ENCODE measurements around the gene BCL2L13. TPM values are rescaled to one million over a fixed set of nuclear protein-coding genes. Genes with fewer than 3 reads are reported as not detected.

The BCL2L13 gene
- polyA plus RNA-seq, 3 donors = 20.2 to 67.8 (median 53.0) TPM

DNA sequence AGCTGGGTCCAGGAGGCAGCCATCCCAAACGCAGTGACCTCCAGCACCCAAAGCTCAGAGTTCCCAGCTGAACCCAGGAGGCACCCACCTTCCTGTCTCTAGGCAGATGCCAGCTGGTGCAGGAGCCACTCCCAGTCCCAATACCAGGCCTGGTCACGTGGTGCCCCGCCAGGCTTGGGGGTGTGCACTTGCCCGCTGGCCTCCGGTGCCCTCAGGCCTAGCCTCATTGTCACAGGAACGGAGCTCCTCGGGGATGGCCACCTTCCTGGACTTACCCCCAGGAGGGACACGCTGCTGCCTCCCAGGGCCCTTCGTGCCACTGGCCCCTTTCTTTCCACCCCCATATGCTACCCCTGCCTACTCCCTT, 131.1 kb downstream of the BCL2L13 start:
- H4K20me1 ChIP-seq (ENCODE audit: insufficient read depth, low read length) = peaks cover 81% of the 10 kb centered on the region

GRCh38 chr22:17770180-17771077, 131.9 kb downstream of the BCL2L13 start:
- peak overlapping the region; percentile 97 for H3K9ac ChIP-seq (ENCODE audit: insufficient read depth, low read length, poor library complexity, severe bottlenecking)
- peaks cover 67% of the 10 kb centered on the region for H3K4me1 Mint-ChIP-seq
- TF ChIP-seq, protein P1, sequence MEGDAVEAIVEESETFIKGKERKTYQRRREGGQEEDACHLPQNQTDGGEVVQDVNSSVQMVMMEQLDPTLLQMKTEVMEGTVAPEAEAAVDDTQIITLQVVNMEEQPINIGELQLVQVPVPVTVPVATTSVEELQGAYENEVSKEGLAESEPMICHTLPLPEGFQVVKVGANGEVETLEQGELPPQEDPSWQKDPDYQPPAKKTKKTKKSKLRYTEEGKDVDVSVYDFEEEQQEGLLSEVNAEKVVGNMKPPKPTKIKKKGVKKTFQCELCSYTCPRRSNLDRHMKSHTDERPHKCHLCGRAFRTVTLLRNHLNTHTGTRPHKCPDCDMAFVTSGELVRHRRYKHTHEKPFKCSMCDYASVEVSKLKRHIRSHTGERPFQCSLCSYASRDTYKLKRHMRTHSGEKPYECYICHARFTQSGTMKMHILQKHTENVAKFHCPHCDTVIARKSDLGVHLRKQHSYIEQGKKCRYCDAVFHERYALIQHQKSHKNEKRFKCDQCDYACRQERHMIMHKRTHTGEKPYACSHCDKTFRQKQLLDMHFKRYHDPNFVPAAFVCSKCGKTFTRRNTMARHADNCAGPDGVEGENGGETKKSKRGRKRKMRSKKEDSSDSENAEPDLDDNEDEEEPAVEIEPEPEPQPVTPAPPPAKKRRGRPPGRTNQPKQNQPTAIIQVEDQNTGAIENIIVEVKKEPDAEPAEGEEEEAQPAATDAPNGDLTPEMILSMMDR (IDR thresholded peaks at IDR 0.05) = no peak
- H3K4me2 ChIP-seq (replicated peaks; ENCODE audit: extremely low read depth, low read length, poor library complexity, severe bottlenecking) = peak overlapping the region; percentile 97
- H3K36me3 ChIP-seq (replicated peaks in 1 of 2; ENCODE audit: control insufficient read depth in 1 of 2, insufficient read depth in 2 of 2, low read length in 2 of 2) = peaks cover 0 to 2% of the 10 kb centered on the region in 2 donors
- peak in 1 of 3 donors; percentile 51 for DNase-seq
- intact Hi-C loops (cut with micrococcal nuclease) = loop anchor here (5.0 to 10.0 kb wide), 3 partner anchors 83 to 666 kb away; no protein-coding TSS in a partner anchor
- no peaks in the 10 kb centered on the region for H3K27me3 Mint-ChIP-seq (ENCODE audit: low read depth in 3 of 3)
- H3K4me3 Mint-ChIP-seq = peak overlapping the region; percentile 51 to 79
- no peak overlapping the region for H2AFZ ChIP-seq (ENCODE audit: insufficient read depth, low read depth, low read length, poor library complexity, severe bottlenecking)
- H4K20me1 ChIP-seq (ENCODE audit: insufficient read depth, low read length) = peaks cover 73% of the 10 kb centered on the region
- H3K79me2 ChIP-seq (ENCODE audit: insufficient read depth, low read length) = peaks cover 95% of the 10 kb centered on the region
- H3K36me3 Mint-ChIP-seq = peaks cover 13 to 46% of the 10 kb centered on the region in 2 donors
- H3K9me3 ChIP-seq (replicated peaks in 1 of 2; ENCODE audit: control insufficient read depth in 1 of 2, insufficient read depth in 1 of 2, low read length in 2 of 2) = no peaks in the 10 kb centered on the region
- peak overlapping the region; percentile 93 to 99 for H3K27ac ChIP-seq (ENCODE audit: low read depth in 1 of 2, low read length in 2 of 2)
- peak overlapping the region; percentile 93 to 99 (median 99) for H3K27ac Mint-ChIP-seq
- peaks cover 0 to 2% (median 0%) of the 10 kb centered on the region in 7 donors for H3K9me3 Mint-ChIP-seq
- H3K4me3 ChIP-seq (replicated peaks in 1 of 3; ENCODE audit: low read depth in 2 of 3, low read length in 3 of 3) = peak overlapping the region in 1 of 3 experiments; percentile 55
- no peaks in the 10 kb centered on the region for H3K27me3 ChIP-seq (ENCODE audit: control insufficient read depth in 2 of 2, insufficient read depth in 2 of 2, low read length in 2 of 2)
- H3K4me1 ChIP-seq (ENCODE audit: control insufficient read depth in 1 of 2, insufficient read depth in 2 of 2, low read length in 2 of 2) = peaks cover 66 to 79% of the 10 kb centered on the region in 2 donors
- WGBS (ENCODE audit: insufficient coverage) = 88% methylated on average over 10 of the region's 19 CpGs

More for the DNA sequence above, 131.1 kb downstream of the BCL2L13 start:
- peaks cover 0 to 2% of the 10 kb centered on the region in 2 donors for H3K36me3 ChIP-seq (replicated peaks in 1 of 2; ENCODE audit: control insufficient read depth in 1 of 2, insufficient read depth in 2 of 2, low read length in 2 of 2)
- H3K4me3 ChIP-seq (replicated peaks in 1 of 3; ENCODE audit: low read depth in 2 of 3, low read length in 3 of 3) = peak overlapping the region in 1 of 3 experiments; percentile 55
- peaks cover 64 to 79% of the 10 kb centered on the region in 2 donors for H3K4me1 ChIP-seq (ENCODE audit: control insufficient read depth in 1 of 2, insufficient read depth in 2 of 2, low read length in 2 of 2)
- Mint-ChIP-seq H3K36me3 (peaks cover 13 to 46% of the 10 kb centered on the region in 2 donors), H3K27me3 (ENCODE audit: low read depth in 3 of 3) (no peaks in the 10 kb centered on the region), H3K4me3 (peak overlapping the region; percentile 51 to 72), H3K4me1 (peaks cover 65% of the 10 kb centered on the region), H3K9me3 (peaks cover 0 to 2% (median 0%) of the 10 kb centered on the region in 7 donors), H3K27ac (peak overlapping the region; percentile 93 to 99 (median 99))
- H3K27me3 ChIP-seq (ENCODE audit: control insufficient read depth in 2 of 2, insufficient read depth in 2 of 2, low read length in 2 of 2) = no peaks in the 10 kb centered on the region
- intact Hi-C loops (cut with micrococcal nuclease) = loop anchor here (5.0 to 10.0 kb wide), 3 partner anchors 82 to 665 kb away; no protein-coding TSS in a partner anchor
- peak overlapping the region; percentile 54 for H3K9ac ChIP-seq (ENCODE audit: insufficient read depth, low read length, poor library complexity, severe bottlenecking)
- peak overlapping the region; percentile 97 for H3K4me2 ChIP-seq (replicated peaks; ENCODE audit: extremely low read depth, low read length, poor library complexity, severe bottlenecking)
- TF ChIP-seq, protein P1 (IDR thresholded peaks at IDR 0.05) = no peak
- H2AFZ ChIP-seq (ENCODE audit: insufficient read depth, low read depth, low read length, poor library complexity, severe bottlenecking) = no peak overlapping the region
- no peaks in the 10 kb centered on the region for H3K9me3 ChIP-seq (replicated peaks in 1 of 2; ENCODE audit: control insufficient read depth in 1 of 2, insufficient read depth in 1 of 2, low read length in 2 of 2)
- no peak for DNase-seq
- H3K79me2 ChIP-seq (ENCODE audit: insufficient read depth, low read length) = peaks cover 98% of the 10 kb centered on the region
- 72% methylated on average over 9 of the region's 9 CpGs for WGBS (ENCODE audit: insufficient coverage)
- H3K27ac ChIP-seq (ENCODE audit: low read depth in 1 of 2, low read length in 2 of 2) = peak overlapping the region; percentile 93 to 99

All from CD14-positive monocyte (primary cell).